ENCODE data around the gene RNF223. TPM values are rescaled to one million over a fixed set of nuclear protein-coding genes. Genes with fewer than 3 reads are reported as not detected.

RNF223 gene
- total and polyA plus RNA-seq, 8 donors, result 0.05 to 0.37 (median 0.16) TPM; not detected in 2

GRCh38 chr1:1071486-1072298 lies 2.4 kb downstream of the RNF223 start:
- intact Hi-C loops (cut with DNase I), result no loop called here
- no peak overlapping the region for H3K4me3 ChIP-seq
- TF ChIP-seq, protein P1, sequence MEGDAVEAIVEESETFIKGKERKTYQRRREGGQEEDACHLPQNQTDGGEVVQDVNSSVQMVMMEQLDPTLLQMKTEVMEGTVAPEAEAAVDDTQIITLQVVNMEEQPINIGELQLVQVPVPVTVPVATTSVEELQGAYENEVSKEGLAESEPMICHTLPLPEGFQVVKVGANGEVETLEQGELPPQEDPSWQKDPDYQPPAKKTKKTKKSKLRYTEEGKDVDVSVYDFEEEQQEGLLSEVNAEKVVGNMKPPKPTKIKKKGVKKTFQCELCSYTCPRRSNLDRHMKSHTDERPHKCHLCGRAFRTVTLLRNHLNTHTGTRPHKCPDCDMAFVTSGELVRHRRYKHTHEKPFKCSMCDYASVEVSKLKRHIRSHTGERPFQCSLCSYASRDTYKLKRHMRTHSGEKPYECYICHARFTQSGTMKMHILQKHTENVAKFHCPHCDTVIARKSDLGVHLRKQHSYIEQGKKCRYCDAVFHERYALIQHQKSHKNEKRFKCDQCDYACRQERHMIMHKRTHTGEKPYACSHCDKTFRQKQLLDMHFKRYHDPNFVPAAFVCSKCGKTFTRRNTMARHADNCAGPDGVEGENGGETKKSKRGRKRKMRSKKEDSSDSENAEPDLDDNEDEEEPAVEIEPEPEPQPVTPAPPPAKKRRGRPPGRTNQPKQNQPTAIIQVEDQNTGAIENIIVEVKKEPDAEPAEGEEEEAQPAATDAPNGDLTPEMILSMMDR (IDR thresholded peaks at IDR 0.05), result no peak
- H3K4me1 ChIP-seq, result no peaks in the 10 kb centered on the region
- no peak for ATAC-seq
- DNase-seq, result peak in 1 of 6 donors; percentile 49
- H3K36me3 ChIP-seq, result no peaks in the 10 kb centered on the region
- WGBS, 2 donors, result 70 to 81% methylated on average over 44 to 56 of the region's 56 CpGs
- H3K9me3 ChIP-seq, result no peaks in the 10 kb centered on the region
- no peak overlapping the region for H3K27ac ChIP-seq
- FAIRE-seq, result no peak
- H3K27me3 ChIP-seq, result no peaks in the 10 kb centered on the region

GRCh38 chr1:1069711-1070676 lies 4.1 kb downstream of the RNF223 start:
- H3K36me3 ChIP-seq, result no peaks in the 10 kb centered on the region
- intact Hi-C loops (cut with DNase I), result loop anchor here in 2 of 3 donors (5.0 to 10.0 kb wide), 2 partner anchors 85 to 88 kb away; partner anchors contain the start of gene PERM1 (in 2 of the 2)
- no peak for ATAC-seq
- H3K4me3 ChIP-seq, result peak overlapping the region; percentile 22 to 59 (median 37)
- no peak for FAIRE-seq
- no peaks in the 10 kb centered on the region for H3K4me1 ChIP-seq
- peak in 1 of 6 donors; percentile 66 for DNase-seq
- TF ChIP-seq, protein P1 (IDR thresholded peaks at IDR 0.05), result no peak
- WGBS, 2 donors, result 57 to 59% methylated on average over 40 of the region's 40 CpGs
- no peaks in the 10 kb centered on the region for H3K27me3 ChIP-seq
- no peaks in the 10 kb centered on the region for H3K9me3 ChIP-seq
- no peak overlapping the region for H3K27ac ChIP-seq

DNA sequence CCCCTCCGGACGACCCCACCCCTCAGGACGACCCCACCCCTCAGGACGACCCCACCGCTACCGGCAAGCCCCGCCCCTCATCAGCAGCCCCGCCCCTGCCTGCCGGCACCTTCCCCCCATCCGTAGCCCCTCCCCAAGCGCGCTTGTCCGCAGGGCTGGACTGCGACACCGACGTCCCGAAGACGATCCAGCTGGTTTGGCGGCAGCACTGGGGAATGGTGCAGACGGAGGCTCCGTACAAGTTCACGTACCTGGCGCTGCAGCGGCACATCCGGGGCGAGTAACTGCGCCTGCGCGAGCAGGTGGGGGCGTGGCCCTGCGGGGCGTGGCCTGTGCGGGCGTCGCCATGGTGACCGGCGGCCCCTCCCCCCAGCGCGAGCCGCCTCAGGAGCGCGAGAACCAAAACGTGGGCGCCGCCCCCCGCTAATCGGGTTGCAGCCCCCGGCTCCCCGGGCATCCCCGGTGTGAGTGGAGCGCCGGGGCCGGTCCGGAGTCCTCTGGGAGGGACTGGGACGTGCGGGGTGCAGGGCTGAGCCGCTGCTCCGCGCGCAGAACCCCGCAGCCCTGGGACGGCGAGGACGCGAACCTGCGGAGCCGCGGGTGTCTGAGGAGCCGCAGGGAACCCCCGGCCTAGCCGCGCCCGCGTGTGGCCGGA lies 4.9 kb downstream of the RNF223 start:
- intact Hi-C loops (cut with DNase I), result loop anchor here in 2 of 3 donors (5.0 to 10.0 kb wide), 2 partner anchors 84 to 87 kb away; partner anchors contain the start of gene PERM1 (in 2 of the 2)
- 3% methylated on average over 47 to 75 of the region's 75 CpGs for WGBS, 2 donors
- TF ChIP-seq, protein P1 (IDR thresholded peaks at IDR 0.05), result no peak
- ATAC-seq (peak; percentile 76 to 87 (median 81)), FAIRE-seq (no peak), DNase-seq (peak; percentile 76 to 98 (median 94))
- peaks cover 0 to 3% (median 3%) of the 10 kb centered on the region in 3 donors for H3K4me1 ChIP-seq
- H3K4me3 ChIP-seq, result peak overlapping the region; percentile 22 to 59 (median 37)
- H3K36me3 ChIP-seq, result no peaks in the 10 kb centered on the region
- H3K9me3 ChIP-seq, result no peaks in the 10 kb centered on the region
- H3K27me3 ChIP-seq, result no peaks in the 10 kb centered on the region
- peak overlapping the region; percentile 38 to 55 (median 51) for H3K27ac ChIP-seq

DNA sequence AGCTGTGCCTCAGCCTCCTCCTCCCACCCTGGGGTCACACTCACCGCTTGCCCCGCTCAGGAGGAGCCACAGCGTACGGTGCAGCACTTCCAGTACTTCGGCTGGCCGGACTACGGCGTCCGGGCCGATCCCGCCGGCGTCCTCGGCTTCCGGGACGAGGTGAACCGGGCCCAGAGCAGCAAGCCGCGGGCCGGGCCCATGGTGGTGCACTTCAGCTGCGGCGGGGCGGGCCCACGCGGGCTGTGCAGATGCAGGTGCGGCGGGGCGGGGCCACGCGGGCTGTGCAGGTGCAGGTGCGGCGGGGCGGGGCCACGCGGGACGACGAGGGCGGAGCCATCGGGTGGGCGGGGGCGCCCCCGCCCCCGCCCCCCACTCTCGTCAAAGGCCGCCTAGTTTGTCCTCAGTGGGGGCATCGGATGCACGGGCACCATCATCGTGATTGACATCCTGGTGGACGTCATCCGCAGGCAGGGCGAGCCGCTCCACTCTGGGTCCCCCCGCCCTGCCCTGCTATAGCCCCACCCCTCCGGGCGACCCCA lies 5.5 kb downstream of the RNF223 start:
- 1 to 3% methylated on average over 20 to 55 of the region's 55 CpGs for WGBS, 2 donors
- Histone ChIP-seq H3K36me3 (no peaks in the 10 kb centered on the region), H3K27me3 (no peaks in the 10 kb centered on the region), H3K9me3 (no peaks in the 10 kb centered on the region), H3K27ac (peak overlapping the region in 1 of 4 donors; percentile 55), H3K4me3 (peak overlapping the region; percentile 12 to 59 (median 32)), H3K4me1 (peaks cover 0 to 9% (median 9%) of the 10 kb centered on the region in 3 donors)
- TF ChIP-seq, protein P1 (IDR thresholded peaks at IDR 0.05), result no peak
- intact Hi-C loops (cut with DNase I), result loop anchor here in 2 of 3 donors (5.0 to 10.0 kb wide), 2 partner anchors 84 to 86 kb away; partner anchors contain the start of gene PERM1 (in 2 of the 2)
- ATAC-seq (peak; percentile 76 to 83 (median 80)), DNase-seq (peak in 5 of 6 donors; percentile 75 to 89 (median 83)), FAIRE-seq (no peak)
